Stimulated activated naive CD4-positive, alpha-beta T cell (primary cell): Measurements from ENCODE around the gene PLRG1.
A peak's percentile ranks its signal among the peaks of the same experiment; 100 is the strongest.

Experiments
- DNase-seq, 6 experiments: peaks; one replicate each; lab custom pipeline; 2025; lab: John Stamatoyannopoulos, UW

Gene PLRG1

DNA sequence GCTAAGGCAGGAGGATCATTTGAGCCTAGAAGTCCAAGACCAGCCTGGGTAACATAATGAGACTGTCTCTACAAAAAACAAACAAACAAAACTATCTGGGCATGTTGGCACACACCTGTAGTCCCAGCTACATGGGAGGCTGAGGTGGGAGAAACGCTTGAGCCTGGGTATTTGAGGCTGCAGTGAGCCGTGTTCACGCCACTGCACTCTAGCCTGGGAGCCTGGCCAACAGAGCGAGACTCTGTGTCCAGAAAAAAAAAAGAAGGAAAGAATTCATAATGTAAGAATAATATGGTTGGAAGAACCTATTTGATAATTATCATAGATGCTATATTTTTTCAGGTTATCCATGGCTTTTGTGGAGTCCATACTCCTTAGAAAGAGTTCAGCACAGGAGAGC is 32.6 kb downstream of the PLRG1 start:
- no peak for DNase-seq

DNA sequence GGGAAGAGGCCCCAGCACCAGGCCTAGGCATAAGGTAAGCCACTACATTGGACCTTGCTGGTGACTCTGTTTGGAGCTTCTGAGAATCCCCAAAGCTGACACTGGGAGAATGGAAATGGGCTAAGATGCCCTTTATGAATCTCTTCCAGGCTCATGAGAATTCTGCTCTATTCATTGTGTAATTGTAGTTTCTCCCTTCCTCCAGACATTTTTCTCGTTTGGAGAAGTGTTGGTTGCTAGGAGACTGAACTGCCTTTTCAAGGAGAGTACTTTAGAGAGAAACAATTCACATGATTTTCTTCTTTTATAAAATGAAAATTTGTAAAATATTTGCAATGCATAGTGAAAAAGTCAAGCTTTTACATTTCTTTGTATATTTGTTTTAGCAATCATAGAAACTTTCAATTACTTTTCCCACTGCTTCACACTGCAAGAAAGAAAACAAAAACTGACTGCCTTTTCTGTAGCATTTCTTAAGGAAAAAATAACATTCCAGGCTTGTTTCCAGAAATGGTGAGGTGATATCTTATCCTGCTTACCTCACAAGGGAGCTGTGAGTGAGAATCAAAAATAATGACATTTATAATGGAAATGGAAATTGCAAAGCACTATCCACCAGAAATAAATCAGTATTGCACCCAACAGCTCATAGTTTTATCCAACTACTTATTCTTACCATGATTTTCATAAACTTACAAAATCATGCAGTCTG is 33.7 kb downstream of the PLRG1 start:
- DNase-seq, result no peak

DNA sequence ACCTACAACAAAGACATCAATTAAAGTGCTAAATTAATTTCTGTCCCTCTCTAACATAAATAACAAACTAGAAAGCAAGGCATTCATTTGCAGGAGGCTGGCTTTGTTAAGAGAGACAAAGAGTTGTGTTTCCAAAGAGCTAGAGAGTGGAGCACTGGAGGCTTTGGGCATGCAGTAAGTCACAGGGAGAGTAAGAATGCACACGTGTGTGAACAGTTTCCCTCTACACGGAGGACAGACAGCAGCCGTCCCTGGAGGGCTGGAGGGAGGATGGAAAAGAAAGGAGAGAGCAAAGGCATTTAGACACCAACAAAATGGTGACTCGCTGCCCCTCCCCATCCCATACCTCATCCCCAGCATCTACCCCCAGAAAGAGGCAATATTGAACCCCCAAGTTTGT is 38.2 kb downstream of the PLRG1 start:
- no peak for DNase-seq

DNA sequence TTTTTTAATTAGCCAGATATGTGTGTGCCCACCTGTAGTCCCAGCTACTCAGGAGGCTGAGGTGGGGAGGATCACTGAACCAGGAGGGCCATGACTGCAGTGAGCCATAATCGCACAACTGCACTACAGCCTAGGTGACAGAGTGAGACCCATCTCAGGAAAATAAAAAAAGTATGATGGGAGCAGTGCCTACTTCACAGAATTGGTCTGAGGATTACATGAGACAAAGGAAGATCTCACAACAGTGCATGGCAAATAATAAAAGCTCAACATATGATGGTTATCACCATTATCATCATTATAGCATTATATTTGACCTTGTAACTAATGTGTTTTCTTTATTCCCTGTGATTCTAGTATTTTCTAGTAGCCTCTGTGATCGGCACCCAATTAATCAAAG is 38.7 kb downstream of the PLRG1 start:
- no peak for DNase-seq

- no peak for DNase-seq
These were observed 43.0 kb downstream of the PLRG1 start for GRCh38 chr4:154507156-154507555.

GRCh38 chr4:154506253-154506652 is 43.9 kb downstream of the PLRG1 start:
- no peak for DNase-seq

GRCh38 chr4:154503598-154503997 is 46.6 kb downstream of the PLRG1 start:
- no peak for DNase-seq

DNA sequence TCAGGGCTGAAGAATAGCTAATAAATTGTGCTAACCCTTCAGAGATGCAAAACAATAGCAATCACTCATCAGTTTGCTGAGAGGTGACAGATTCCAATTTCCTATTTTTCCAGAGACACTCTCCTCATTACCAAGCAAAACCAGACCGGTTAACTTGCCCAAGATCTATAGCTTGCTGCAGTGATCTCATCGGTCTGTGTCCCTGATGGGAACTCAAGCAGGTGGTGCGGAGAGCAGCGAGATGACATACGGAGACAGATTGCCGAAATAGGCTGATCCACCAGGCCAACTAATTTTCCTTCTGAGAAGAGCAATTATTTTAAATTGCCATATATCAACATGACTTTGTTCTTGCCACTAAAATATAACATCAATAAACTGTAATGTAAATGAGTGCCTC is 48.1 kb downstream of the PLRG1 start:
- DNase-seq, result no peak

DNA sequence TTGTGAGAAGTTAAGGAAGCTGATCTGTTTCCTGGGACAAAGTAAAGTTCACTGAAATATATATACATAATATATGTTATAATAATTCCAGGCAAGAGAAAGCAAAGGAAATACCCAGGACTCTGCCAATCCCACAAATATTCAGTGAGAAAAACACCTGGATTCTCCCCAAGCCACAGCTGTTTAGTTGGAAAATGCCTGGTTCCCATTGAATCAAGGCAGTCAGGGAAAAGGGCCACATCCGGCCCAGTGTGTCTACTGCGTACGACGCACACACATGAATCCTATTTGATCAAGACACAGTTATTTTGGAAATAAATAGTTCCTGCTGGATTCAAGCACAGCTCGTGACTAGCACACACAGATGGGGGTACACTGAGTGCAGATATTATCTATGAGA is 52.3 kb downstream of the PLRG1 start:
- DNase-seq, result no peak

DNA sequence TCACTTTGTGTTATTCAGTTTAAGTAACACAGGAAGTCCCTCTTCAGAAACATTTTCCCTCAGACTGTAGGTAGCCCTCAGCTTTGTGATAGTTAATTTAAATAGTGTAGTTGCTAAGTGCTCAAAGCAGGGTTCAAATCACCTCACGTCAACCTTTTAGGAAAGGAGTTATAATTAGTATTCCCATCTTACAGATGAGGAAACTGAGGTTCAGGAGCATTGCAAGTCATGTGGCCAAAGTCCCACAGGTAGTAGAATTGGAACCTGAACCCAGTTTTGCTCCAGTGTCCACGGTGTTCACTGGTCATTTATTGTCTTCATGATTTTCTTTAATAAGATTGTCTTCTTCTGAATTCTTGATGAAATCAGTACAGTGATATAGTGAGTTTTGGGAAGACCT is 54.3 kb downstream of the PLRG1 start:
- DNase-seq, result no peak

DNA sequence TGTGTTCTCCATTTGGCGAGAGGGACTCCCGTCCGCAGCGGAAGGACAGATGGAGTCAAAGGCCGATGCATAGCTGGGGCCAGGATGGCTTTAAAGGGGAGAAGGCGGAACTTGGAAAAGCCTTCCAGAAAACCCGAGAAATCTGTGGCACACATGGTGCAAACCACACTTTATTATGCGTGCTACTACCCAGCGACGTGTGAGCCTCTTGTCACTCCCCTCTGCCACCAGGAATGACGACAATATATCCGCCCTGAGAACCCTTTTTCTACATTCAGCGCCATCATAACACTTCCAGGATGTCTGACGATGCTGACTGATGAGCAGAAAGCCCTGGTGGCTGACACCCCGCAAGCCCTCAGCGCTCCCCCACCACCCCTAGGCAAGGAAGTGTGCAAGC is 57.9 kb downstream of the PLRG1 start:
- peak in 1 of 6 experiments; percentile 3 for DNase-seq

DNA sequence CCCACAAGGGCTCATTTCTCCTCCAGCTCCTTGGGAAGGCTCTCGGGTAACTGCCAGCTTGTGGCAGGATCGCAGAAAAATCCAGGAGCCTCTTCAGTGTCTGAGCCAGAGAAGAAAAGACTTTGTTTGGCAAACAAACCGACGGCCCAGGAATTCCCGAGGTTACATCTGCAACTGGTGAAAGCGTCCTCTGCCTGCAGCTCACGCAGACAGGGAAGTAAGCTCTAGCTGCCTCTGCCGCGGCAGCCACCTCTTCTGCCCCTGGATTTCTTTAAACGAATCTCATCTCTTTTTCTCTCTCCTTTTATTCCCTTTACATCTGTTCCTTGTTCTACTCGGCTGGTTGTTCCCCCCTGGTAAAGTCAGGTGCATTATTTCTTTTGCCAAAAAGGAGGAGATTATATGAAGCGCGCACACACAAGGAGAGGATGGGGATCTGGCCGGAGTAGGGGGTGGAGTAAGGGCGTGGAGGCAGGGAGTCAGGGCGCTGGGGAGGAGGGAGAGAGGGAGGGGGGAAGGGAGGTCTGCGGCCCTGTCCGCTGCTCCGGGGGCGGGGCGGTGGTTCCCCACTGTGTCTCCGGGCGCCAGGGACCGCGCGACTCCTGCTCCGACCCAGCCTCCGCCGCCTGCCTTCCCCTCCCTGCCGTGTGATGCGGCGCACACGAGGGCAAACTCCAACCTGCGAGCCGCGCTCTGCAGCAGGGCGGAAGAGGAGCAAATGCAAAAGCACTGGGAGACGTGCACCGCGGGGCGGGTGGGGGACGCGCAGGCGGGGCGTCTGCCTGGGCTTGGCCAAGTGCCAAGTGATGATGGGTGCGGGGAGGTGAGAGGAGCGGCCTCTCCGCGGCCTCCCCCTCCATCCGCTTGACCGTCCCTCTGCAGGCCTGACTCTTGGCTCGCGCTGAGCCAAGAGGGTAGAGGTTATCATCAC is 58.6 kb downstream of the PLRG1 start, which contains the start of gene DCHS2:
TSS of gene DCHS2 (minus strand) at position 459 of the 931 bp plus-strand sequence. CDS start at position 15, 444 bp downstream.
- peak in 1 of 6 experiments; percentile 2 for DNase-seq

DNA sequence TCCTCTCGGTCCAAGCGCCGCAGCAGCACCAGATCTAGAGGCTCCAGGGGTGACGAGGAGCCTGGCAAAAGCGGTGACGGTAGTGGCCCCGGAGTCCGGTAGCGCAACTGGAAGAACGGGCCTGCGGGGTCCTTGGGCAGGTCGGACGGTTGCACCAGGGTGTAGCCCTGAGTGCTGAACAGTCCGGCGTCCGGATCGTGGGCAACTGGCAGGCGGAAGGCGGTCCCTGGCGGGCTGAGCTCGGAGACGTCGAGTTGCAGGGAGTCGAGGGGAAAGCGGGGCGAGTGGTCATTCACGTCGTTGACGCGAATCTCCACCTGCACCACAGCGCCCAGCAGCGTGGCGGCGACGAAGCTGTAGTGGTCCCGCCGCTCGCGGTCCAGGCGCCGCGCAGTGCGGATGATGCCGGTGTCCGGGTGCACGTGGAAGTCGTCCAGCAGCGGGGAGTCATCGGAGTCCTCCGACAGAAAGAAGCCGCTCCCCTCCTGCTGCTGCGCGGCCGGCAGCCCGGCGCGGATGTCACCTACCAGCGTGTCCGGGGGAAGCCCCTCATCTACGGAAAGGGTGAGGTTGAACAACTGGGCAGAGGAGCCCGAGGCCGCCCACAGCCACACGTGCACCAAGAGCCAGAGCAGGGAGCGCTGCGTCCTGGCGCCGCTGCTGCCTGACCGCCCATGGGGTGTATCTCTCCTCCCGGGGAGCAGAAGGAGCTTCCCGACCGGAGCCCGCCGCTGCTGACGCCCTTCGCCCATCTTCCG is 59.4 kb downstream of the PLRG1 start:
- DNase-seq, result no peak

- no peak for DNase-seq
These were observed 60.0 kb downstream of the PLRG1 start for GRCh38 chr4:154490234-154490582.

DNA sequence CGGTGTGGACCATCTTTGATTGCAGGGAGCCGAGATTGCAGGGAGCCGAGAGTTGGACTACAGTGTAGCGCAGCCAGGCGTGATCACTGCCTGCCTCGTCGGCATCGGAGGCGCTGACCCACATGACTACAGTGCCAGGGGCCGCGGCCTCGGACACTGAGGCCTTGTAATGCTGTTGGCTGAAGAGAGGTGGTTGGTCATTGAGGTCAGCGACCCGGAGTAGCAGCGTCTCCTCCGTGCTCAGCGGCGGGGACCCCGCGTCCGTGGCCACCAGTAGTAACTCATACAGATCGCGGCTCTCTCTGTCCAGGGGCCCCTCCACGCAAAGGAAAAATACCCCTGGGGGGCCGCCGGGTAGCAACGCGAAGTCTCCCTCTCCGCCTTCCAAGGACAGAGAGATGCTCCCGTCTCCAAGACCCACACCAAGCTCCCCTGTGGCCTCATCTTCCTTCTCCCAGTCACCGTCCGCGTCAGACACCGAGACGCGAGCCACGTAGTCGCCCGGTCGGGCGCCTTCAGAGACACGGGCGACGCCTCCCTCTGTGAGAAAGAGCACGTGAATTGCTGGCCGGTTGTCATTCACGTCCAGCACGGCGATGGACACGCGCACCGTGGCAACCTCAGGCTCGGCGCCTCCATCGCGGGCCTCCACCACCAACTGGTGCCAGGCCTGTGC is 60.5 kb downstream of the PLRG1 start:
- DNase-seq, result no peak

GRCh38 chr4:154487145-154487544 is 63.1 kb downstream of the PLRG1 start:
- DNase-seq, result no peak

GRCh38 chr4:154485127-154485773 is 65.0 kb downstream of the PLRG1 start:
- DNase-seq, result no peak
